Tibial nerve (tissue), 4 donors: Measurements from ENCODE around the gene SLC5A10.

ENCODE experiments used
- CTCF ChIP-seq, 5 experiments: fragments of 200-600 bp in 3 of 5; fragments of 450-650 bp in 2 of 5; sonication (generic) in 3 of 5; IDR thresholded peaks; one replicate each; pipeline ENCODE4 v1.5.1; 2016 to 2019; ENCODE audit warnings: antibody characterized with exemption in 5 of 5, mild to moderate bottlenecking in 3 of 5, moderate library complexity in 2 of 5
- EP300 ChIP-seq, 2 donors: sonication (generic); formaldehyde crosslinking; IDR thresholded peaks; one replicate each; pipeline ENCODE4 v1.6.1; 2017; ENCODE audit warnings: antibody characterized with exemption in 2 of 2, mild to moderate bottlenecking in 1 of 2
- POLR2A ChIP-seq, 2 donors: fragments of 450-650 bp; IDR thresholded peaks; one replicate each; pipeline ENCODE4 v1.6.1; 2017; ENCODE audit warnings: antibody characterized with exemption in 2 of 2, mild to moderate bottlenecking in 2 of 2, moderate library complexity in 2 of 2

DNA sequence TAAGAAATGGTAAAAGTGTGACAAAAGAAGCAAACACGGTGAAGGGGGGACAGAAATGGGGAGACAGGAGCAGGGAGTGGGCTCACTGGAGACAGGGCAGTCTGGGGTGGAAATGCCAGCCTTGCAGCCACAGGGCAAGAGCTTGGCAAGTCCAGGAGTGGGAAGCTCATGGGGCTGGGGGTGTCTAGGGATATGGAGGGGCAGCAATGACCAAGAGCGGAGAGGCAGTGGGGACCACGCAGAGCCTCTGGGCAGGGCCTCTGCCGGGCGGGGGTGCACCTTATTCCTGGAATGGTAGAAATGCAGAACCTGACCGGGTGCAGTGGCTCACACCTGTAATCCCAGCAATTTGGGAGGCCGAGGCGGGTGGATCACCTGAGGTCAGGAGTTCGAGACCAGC lies 12.6 kb downstream of the SLC5A10 start:
- TF ChIP-seq CTCF (IDR thresholded peaks at IDR 0.05) (no peak), POLR2A (IDR thresholded peaks at IDR 0.05) (no peak), EP300 (IDR thresholded peaks at IDR 0.05) (no peak)
